HepG2 (cell line): ENCODE results near the gene PLEKHO1. TPM values are rescaled to one million over a fixed set of nuclear protein-coding genes. Genes with fewer than 3 reads are reported as not detected.

Source experiments
- ARNT ChIP-seq: fragments of 450-650 bp; IDR thresholded peaks from 2 replicates; pipeline ENCODE4 v1.6.1; 2017
- CREB1 ChIP-seq, 2 experiments: fragments of 450-650 bp in 1 of 2; IDR thresholded peaks; 2 replicates each; pipeline ENCODE4 v1.6.1; 2016 to 2017; ENCODE audit warnings: control low read depth in 1 of 2, mild to moderate bottlenecking in 1 of 2, missing compliant biosample characterization in 1 of 2, missing genetic modification characterization in 1 of 2
- HDAC2 ChIP-seq: sonication (generic); formaldehyde crosslinking; IDR thresholded peaks from 2 replicates; pipeline ENCODE4 v1.4.0; 2020; ENCODE audit warnings: missing genetic modification reagents
- HMGA1 ChIP-seq: sonication (generic); formaldehyde crosslinking; conservative IDR thresholded peaks from 2 replicates; pipeline ENCODE4 v1.4.0; 2020; ENCODE audit warnings: missing genetic modification reagents
- KAT2B ChIP-seq: fragments of 150-350 bp; IDR thresholded peaks from 2 replicates; pipeline ENCODE4 v1.6.1; 2014; ENCODE audit warnings: low read depth, low read length, borderline replicate concordance
- MBNL3 ChIP-seq: fragments of 250-450 bp; sonication (Bioruptor Pico); conservative IDR thresholded peaks from 2 replicates; pipeline ENCODE4 v1.8.0; 2022; ENCODE audit warnings: mild to moderate bottlenecking, inconsistent platforms
- MED1 ChIP-seq: sonication (generic); formaldehyde crosslinking; IDR thresholded peaks from 2 replicates; pipeline ENCODE4 v1.4.0; 2020; ENCODE audit warnings: missing genetic modification reagents
- RFXAP ChIP-seq: sonication (generic); formaldehyde crosslinking; IDR thresholded peaks from 2 replicates; pipeline ENCODE4 v1.4.0; 2020; ENCODE audit warnings: missing genetic modification reagents, borderline replicate concordance
- RXRB ChIP-seq: IDR thresholded peaks from 2 replicates; pipeline ENCODE4 v1.6.1; 2016; ENCODE audit warnings: borderline replicate concordance, missing genetic modification reagents, missing compliant biosample characterization
- SAP130 ChIP-seq: IDR thresholded peaks from 2 replicates; pipeline ENCODE4 v1.6.1; 2016; ENCODE audit warnings: low read depth
- SIX1 ChIP-seq: sonication (generic); formaldehyde crosslinking; IDR thresholded peaks from 2 replicates; pipeline ENCODE4 v1.4.0; 2020; ENCODE audit warnings: missing genetic modification reagents, borderline replicate concordance
- SOX5 ChIP-seq: IDR thresholded peaks from 2 replicates; pipeline ENCODE4 v1.6.1; 2016; ENCODE audit warnings: borderline replicate concordance
- ZNF546 ChIP-seq: sonication (generic); formaldehyde crosslinking; conservative IDR thresholded peaks from 2 replicates; pipeline ENCODE4 v1.8.1; 2023; ENCODE audit warnings: mild to moderate bottlenecking, missing genetic modification reagents
- ZNF746 ChIP-seq: sonication (generic); formaldehyde crosslinking; IDR thresholded peaks from 2 replicates; pipeline ENCODE4 v1.8.0; 2022; ENCODE audit warnings: mild to moderate bottlenecking, missing genetic modification reagents
- ZNF772 ChIP-seq: sonication (generic); formaldehyde crosslinking; IDR thresholded peaks from 2 replicates; pipeline ENCODE4 v1.5.0; 2020; ENCODE audit warnings: mild to moderate bottlenecking, missing genetic modification reagents
- polyA plus RNA-seq, 8 experiments: library from polyadenylated mRNA; depleted of rRNA in 3 of 8; stranded (reverse) in 7 of 8; unstranded in 1 of 8; fragments of >200 nt; fragmentation: Illumina TruSeq in 4 of 8; extraction: Trizol in 4 of 8; gene quantifications; 2 replicates each; pipeline versions ENCODE4 v1.2.1 to v1.2.3, GENCODE V29; 2011 to 2016; ENCODE audit warnings: low read depth in 4 of 8, missing spikeins in 1 of 8, mixed read lengths in 1 of 8; ENCODE audit not compliant: insufficient read depth in 1 of 8
- total RNA-seq, 5 experiments: library from RNA; depleted of rRNA; stranded (reverse); fragments of >200 nt; fragmentation: Illumina TruSeq; extraction: Trizol; gene quantifications; 2 replicates each; pipeline ENCODE4 v1.2.3, GENCODE V29; 2016; ENCODE audit warnings: low read depth in 1 of 5
- TF ChIP-seq, protein P1 (sequence below): IDR thresholded peaks from 2 replicates; pipeline ENCODE4 v1.6.1; 2016
- TF ChIP-seq, protein P2 (sequence below): sonication (generic); formaldehyde crosslinking; conservative IDR thresholded peaks from 2 replicates; pipeline ENCODE4 v1.4.0; 2020; ENCODE audit warnings: mild to moderate bottlenecking, missing genetic modification reagents, moderate library complexity
- TF ChIP-seq, protein P3 (sequence below): fragments of 450-650 bp; IDR thresholded peaks from 2 replicates; pipeline ENCODE4 v1.6.1; 2016
- TF ChIP-seq, protein P4 (sequence below): sonication (generic); formaldehyde crosslinking; IDR thresholded peaks from 2 replicates; pipeline ENCODE4 v1.5.0; 2020; ENCODE audit warnings: mild to moderate bottlenecking, missing genetic modification reagents, borderline replicate concordance

The PLEKHO1 gene
- total and polyA plus RNA-seq, 2 of the 13 experiments (the other 11 are each of a cell fraction or from before 2014, with no cell fraction given) = 9.8 to 10.1 TPM

DNA sequence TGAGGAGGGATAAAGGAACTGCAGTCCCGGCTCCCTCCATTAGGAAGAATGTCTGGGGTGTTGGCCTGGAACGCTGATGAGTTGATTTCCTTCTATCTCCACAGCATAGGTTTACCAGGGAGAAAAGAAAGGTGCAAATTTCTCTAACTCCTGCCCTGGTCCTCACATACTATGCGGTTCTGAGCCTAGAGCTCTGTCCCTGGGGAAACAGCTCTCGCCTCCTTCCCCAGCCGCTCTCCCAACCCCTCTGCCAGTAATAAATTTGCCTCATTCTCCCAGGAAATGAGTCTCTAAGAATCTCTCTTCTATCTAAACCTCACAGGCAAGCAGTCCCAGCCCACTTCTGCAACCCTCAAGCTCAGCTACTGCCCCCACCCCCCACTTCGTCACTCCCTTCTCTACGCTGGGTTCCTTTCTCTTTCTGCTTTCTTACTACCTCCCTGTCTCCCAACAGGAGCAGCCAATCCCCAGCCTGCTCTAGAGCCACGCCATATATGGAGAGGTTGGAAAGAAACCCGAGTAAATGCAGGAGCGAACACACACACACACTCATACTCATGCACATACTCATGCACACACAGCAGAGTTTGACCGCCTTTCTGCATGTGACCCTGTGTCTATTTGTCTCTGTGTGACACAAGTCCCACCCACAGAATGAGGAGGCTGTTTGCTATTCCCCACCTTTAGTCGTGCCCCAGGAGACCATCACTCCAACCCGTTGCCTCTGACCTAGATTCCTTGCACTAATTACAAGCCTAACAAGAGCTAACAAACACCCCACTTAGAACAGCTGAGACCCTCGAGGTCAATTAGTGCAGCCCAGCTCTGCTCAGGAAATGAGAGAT is 13.4 kb downstream of the PLEKHO1 start (continued):
- TF ChIP-seq, protein P1, sequence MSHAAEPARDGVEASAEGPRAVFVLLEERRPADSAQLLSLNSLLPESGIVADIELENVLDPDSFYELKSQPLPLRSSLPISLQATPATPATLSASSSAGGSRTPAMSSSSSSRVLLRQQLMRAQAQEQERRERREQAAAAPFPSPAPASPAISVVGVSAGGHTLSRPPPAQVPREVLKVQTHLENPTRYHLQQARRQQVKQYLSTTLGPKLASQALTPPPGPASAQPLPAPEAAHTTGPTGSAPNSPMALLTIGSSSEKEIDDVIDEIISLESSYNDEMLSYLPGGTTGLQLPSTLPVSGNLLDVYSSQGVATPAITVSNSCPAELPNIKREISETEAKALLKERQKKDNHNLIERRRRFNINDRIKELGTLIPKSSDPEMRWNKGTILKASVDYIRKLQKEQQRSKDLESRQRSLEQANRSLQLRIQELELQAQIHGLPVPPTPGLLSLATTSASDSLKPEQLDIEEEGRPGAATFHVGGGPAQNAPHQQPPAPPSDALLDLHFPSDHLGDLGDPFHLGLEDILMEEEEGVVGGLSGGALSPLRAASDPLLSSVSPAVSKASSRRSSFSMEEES (CRISPR knock-in tag) = peak; percentile 65; the same call in 1 of the 2 replicates
- TF ChIP-seq MBNL3 (CRISPR knock-in tag) (no peak), ZNF546 (CRISPR knock-in tag) (0 out of 2 replicates have a peak, but pooled peaks have one; percentile 43), SOX5 (CRISPR knock-in tag) (peak; percentile 19; the same call in 1 of the 2 replicates), HDAC2 (0 out of 2 replicates have a peak, but pooled peaks have one; percentile 16), KAT2B (no peak), CREB1 (IDR thresholded peaks at IDR 0.05) (0 out of 2 replicates have a peak, but pooled peaks have one; percentile 14), CREB1 (CRISPR knock-in tag; IDR thresholded peaks at IDR 0.05) (no peak), MED1 (CRISPR knock-in tag) (peak; percentile 53; the same call in 1 of the 2 replicates), ZNF746 (CRISPR knock-in tag) (no peak), ARNT (no peak), SAP130 (CRISPR knock-in tag) (peak; percentile 65), ZNF772 (CRISPR knock-in tag) (peak; percentile 14; the same call in 1 of the 2 replicates), SIX1 (CRISPR knock-in tag) (no peak), RFXAP (CRISPR knock-in tag) (no peak; the same call in 1 of the 2 replicates), RXRB (CRISPR knock-in tag) (0 out of 2 replicates have a peak, but pooled peaks have one; percentile 20), HMGA1 (CRISPR knock-in tag) (no peak)
- TF ChIP-seq, protein P2, sequence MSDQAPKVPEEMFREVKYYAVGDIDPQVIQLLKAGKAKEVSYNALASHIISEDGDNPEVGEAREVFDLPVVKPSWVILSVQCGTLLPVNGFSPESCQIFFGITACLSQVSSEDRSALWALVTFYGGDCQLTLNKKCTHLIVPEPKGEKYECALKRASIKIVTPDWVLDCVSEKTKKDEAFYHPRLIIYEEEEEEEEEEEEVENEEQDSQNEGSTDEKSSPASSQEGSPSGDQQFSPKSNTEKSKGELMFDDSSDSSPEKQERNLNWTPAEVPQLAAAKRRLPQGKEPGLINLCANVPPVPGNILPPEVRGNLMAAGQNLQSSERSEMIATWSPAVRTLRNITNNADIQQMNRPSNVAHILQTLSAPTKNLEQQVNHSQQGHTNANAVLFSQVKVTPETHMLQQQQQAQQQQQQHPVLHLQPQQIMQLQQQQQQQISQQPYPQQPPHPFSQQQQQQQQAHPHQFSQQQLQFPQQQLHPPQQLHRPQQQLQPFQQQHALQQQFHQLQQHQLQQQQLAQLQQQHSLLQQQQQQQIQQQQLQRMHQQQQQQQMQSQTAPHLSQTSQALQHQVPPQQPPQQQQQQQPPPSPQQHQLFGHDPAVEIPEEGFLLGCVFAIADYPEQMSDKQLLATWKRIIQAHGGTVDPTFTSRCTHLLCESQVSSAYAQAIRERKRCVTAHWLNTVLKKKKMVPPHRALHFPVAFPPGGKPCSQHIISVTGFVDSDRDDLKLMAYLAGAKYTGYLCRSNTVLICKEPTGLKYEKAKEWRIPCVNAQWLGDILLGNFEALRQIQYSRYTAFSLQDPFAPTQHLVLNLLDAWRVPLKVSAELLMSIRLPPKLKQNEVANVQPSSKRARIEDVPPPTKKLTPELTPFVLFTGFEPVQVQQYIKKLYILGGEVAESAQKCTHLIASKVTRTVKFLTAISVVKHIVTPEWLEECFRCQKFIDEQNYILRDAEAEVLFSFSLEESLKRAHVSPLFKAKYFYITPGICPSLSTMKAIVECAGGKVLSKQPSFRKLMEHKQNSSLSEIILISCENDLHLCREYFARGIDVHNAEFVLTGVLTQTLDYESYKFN (CRISPR knock-in tag) = peak; percentile 46; the same call in 1 of the 2 replicates
- TF ChIP-seq, protein P3, sequence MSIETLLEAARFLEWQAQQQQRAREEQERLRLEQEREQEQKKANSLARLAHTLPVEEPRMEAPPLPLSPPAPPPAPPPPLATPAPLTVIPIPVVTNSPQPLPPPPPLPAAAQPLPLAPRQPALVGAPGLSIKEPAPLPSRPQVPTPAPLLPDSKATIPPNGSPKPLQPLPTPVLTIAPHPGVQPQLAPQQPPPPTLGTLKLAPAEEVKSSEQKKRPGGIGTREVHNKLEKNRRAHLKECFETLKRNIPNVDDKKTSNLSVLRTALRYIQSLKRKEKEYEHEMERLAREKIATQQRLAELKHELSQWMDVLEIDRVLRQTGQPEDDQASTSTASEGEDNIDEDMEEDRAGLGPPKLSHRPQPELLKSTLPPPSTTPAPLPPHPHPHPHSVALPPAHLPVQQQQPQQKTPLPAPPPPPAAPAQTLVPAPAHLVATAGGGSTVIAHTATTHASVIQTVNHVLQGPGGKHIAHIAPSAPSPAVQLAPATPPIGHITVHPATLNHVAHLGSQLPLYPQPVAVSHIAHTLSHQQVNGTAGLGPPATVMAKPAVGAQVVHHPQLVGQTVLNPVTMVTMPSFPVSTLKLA = peak; percentile 46
- TF ChIP-seq, protein P4, sequence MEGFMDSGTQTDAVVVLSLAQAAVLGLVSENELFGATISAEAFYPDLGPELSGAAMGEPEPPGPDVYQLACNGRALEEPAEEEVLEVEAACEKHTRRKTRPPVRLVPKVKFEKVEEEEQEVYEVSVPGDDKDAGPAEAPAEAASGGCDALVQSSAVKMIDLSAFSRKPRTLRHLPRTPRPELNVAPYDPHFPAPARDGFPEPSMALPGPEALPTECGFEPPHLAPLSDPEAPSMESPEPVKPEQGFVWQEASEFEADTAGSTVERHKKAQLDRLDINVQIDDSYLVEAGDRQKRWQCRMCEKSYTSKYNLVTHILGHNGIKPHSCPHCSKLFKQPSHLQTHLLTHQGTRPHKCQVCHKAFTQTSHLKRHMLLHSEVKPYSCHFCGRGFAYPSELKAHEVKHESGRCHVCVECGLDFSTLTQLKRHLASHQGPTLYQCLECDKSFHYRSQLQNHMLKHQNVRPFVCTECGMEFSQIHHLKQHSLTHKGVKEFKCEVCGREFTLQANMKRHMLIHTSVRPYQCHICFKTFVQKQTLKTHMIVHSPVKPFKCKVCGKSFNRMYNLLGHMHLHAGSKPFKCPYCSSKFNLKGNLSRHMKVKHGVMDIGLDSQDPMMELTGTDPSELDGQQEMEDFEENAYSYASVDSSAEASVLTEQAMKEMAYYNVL (CRISPR knock-in tag) = no peak
